ENCODE results near the gene SFXN3.

Gene SFXN3

DNA sequence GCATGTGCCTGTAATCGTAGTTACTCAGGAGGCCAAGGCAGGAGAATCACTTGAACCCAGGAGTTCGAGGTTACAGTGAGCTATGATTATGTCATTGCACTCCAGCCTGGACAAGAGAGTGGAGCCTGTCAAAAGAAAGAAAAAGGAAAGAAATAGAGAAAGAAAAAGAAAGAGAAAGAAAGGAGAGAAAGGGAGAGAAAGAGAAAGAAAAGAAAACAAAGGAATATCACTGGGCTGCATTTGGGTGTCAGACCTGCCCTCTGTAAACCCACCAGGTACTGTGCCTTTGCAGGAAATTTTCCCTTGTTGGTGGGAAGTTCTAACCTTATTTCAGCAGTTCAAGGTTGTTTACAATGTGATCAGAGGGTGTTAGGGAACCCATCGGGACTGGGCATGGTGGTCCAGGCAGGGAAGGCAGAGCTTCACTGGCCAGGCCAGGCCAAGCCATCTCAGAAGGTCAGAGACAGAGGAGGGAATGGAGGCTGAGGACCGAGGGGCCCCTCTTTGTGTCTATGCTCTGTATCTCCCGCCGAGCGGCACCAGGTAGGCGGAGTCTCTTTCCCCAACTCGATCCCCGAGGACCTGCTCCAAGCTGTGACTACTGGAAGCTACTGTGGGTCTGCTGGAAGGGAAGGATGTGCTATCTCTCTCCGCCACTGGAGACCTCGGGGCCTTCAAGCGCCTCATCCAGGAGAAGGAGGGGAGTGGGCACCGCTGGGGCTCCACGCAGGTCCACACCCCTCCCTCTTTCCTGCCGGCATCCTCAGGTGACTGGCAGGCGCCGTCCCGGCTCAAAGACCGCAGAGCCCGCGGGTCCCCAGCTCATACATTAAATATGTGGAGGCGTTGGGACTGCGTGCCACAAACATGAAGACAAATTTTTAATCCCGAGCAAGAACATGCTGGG, 15.6 kb downstream of the SFXN3 start:
- Histone ChIP-seq H3K4me2 (ENCODE audit: insufficient read depth, low read length, poor library complexity, severe bottlenecking) (no peak overlapping the region), H4K8ac (ENCODE audit: low read depth, low read length) (no peak overlapping the region), H3K23ac (ENCODE audit: low read depth, low read length, poor library complexity) (no peak overlapping the region), H4K91ac (ENCODE audit: low read depth, low read length, poor library complexity) (no peak overlapping the region), H3K4me1 (ENCODE audit: control insufficient read depth in 2 of 2, insufficient read depth in 1 of 2, low read depth in 1 of 2, low read length in 2 of 2) (peaks cover 18 to 20% of the 10 kb centered on the region in 2 donors), H3K4ac (ENCODE audit: low read length) (no peak overlapping the region), H3K18ac (ENCODE audit: low read length) (peak overlapping the region; percentile 63), H3K9me3 (replicated peaks in 1 of 2; ENCODE audit: control insufficient read depth in 2 of 2, insufficient read depth in 1 of 2, low read depth in 1 of 2, low read length in 2 of 2) (no peaks in the 10 kb centered on the region), H2BK15ac (ENCODE audit: low read length) (no peak overlapping the region), H2BK12ac (ENCODE audit: low read length) (no peak overlapping the region), H3K79me1 (ENCODE audit: low read depth, low read length) (no peaks in the 10 kb centered on the region), H2AK5ac (ENCODE audit: low read depth, low read length) (no peak overlapping the region), H2BK120ac (ENCODE audit: low read depth, low read length) (no peak overlapping the region), H3K9ac (ENCODE audit: low read depth, low read length, poor library complexity) (no peak overlapping the region), H2AFZ (ENCODE audit: low read length) (peak overlapping the region; percentile 78), H3K36me3 (replicated peaks in 1 of 2; ENCODE audit: control insufficient read depth in 2 of 2, insufficient read depth in 2 of 2, low read length in 2 of 2) (no peaks in the 10 kb centered on the region), H3K4me3 (ENCODE audit: low read length in 2 of 2) (peak overlapping the region in 1 of 2 donors; percentile 32), H2BK5ac (ENCODE audit: low read length) (no peak overlapping the region), H3K27ac (replicated peaks; ENCODE audit: low read length) (no peak overlapping the region), H3K14ac (ENCODE audit: low read length) (no peak overlapping the region), H3K27me3 (ENCODE audit: control insufficient read depth in 3 of 3, insufficient read depth in 3 of 3, low read depth in 1 of 3, low read length in 3 of 3) (peaks cover 0 to 66% (median 27%) of the 10 kb centered on the region in 3 experiments)
- WGBS, 2 donors (ENCODE audit: extremely low coverage in 2 of 2, insufficient read length in 2 of 2, insufficient replicate concordance in 1 of 2): no CpG with 5 or more reads among the region's 25 CpGs
- no peak for DNase-seq (ENCODE audit: low spot score)

DNA sequence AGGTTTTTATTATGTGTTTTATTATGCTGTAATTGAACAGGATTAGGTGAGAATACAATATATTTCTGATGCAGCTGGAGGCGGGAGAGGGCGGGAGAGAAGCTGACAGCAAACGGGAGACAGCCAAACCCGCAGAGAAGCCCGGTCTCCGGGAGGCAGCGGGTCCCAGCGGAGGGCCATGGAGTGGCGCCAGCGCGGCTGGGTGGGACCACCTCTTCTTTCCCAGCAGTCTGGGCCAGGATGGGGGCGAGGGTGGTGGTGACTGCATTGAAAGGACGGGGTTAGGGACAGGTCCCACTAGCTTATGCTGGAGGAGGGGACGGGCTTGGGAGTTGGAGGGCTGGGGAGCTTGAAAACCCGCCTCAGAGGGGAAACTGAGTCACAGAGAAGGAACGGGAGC, 16.2 kb downstream of the SFXN3 start:
- Histone ChIP-seq H3K9me3 (replicated peaks in 1 of 2; ENCODE audit: control insufficient read depth in 2 of 2, insufficient read depth in 1 of 2, low read depth in 1 of 2, low read length in 2 of 2) (no peaks in the 10 kb centered on the region), H3K4me3 (ENCODE audit: low read length in 2 of 2) (no peak overlapping the region), H2BK15ac (ENCODE audit: low read length) (no peak overlapping the region), H4K8ac (ENCODE audit: low read depth, low read length) (no peak overlapping the region), H3K36me3 (replicated peaks in 1 of 2; ENCODE audit: control insufficient read depth in 2 of 2, insufficient read depth in 2 of 2, low read length in 2 of 2) (peaks cover 0 to 2% of the 10 kb centered on the region in 2 donors), H2AFZ (ENCODE audit: low read length) (peak overlapping the region; percentile 78), H4K91ac (ENCODE audit: low read depth, low read length, poor library complexity) (no peak overlapping the region), H3K27me3 (ENCODE audit: control insufficient read depth in 3 of 3, insufficient read depth in 3 of 3, low read depth in 1 of 3, low read length in 3 of 3) (peaks cover 0 to 68% (median 27%) of the 10 kb centered on the region in 3 experiments), H3K23ac (ENCODE audit: low read depth, low read length, poor library complexity) (no peak overlapping the region), H3K4me2 (ENCODE audit: insufficient read depth, low read length, poor library complexity, severe bottlenecking) (no peak overlapping the region), H3K9ac (ENCODE audit: low read depth, low read length, poor library complexity) (peak overlapping the region; percentile 74), H3K4me1 (ENCODE audit: control insufficient read depth in 2 of 2, insufficient read depth in 1 of 2, low read depth in 1 of 2, low read length in 2 of 2) (peaks cover 14 to 18% of the 10 kb centered on the region in 2 donors), H3K18ac (ENCODE audit: low read length) (peak overlapping the region; percentile 9), H3K79me1 (ENCODE audit: low read depth, low read length) (no peaks in the 10 kb centered on the region), H2BK5ac (ENCODE audit: low read length) (no peak overlapping the region), H3K27ac (replicated peaks; ENCODE audit: low read length) (no peak overlapping the region), H3K4ac (ENCODE audit: low read length) (no peak overlapping the region), H3K14ac (ENCODE audit: low read length) (no peak overlapping the region), H2BK12ac (ENCODE audit: low read length) (no peak overlapping the region), H2BK120ac (ENCODE audit: low read depth, low read length) (no peak overlapping the region), H2AK5ac (ENCODE audit: low read depth, low read length) (no peak overlapping the region)
- DNase-seq (ENCODE audit: low spot score): no peak
- no CpG with 5 or more reads among the region's 16 CpGs for WGBS, 2 donors (ENCODE audit: extremely low coverage in 2 of 2, insufficient read length in 2 of 2, insufficient replicate concordance in 1 of 2)

DNA sequence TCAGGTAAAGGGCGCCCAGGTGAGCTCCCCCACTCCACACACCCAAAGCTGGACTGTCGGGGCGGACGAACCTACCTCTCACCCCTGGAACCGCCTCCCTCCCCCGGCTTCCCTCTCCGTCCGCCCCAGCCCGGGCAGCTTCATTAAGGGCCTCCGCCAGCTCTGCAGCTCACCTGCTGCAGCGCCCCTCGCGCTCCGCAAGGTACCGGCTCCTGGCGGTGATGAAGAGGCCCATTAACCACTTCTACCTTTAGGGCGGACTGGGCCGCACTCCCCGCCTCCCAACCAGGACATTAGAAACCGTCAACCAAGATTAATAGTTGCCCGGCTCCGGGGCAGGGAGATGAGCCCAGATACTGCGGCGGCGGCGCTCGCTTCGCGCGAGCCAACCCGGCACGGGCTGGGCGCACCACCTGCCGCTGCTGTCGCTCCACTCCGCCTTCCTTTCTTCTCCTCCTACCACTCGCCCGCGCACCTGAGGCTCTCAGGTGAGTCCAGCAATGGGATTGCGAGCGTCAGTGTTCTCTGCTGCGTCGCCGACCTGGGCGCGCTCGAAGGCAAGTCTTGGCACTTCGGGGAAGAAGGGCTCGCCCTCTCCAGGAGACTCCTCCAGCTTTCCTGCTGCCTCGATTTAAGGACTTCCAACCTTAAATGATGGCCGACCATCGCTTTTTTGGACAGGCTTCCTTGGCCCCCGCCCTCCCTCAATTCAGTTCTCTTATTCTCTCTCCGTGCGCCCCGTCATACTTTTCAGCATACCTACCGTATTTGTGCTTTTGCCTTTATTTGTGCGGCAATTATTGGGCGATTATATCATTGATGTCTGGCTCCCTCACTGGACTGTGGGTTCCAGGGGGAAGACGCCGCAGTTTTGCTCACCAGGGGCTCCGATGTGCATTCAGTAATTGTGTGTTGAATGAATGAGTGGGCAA, 17.2 kb downstream of the SFXN3 start:
- Histone ChIP-seq H3K14ac (ENCODE audit: low read length) (no peak overlapping the region), H3K4me3 (ENCODE audit: low read length in 2 of 2) (no peak overlapping the region), H3K23ac (ENCODE audit: low read depth, low read length, poor library complexity) (no peak overlapping the region), H4K91ac (ENCODE audit: low read depth, low read length, poor library complexity) (no peak overlapping the region), H2AFZ (ENCODE audit: low read length) (no peak overlapping the region), H3K27me3 (ENCODE audit: control insufficient read depth in 3 of 3, insufficient read depth in 3 of 3, low read depth in 1 of 3, low read length in 3 of 3) (peaks cover 0 to 68% (median 27%) of the 10 kb centered on the region in 3 experiments), H2BK12ac (ENCODE audit: low read length) (no peak overlapping the region), H3K4me2 (ENCODE audit: insufficient read depth, low read length, poor library complexity, severe bottlenecking) (no peak overlapping the region), H4K8ac (ENCODE audit: low read depth, low read length) (no peak overlapping the region), H3K9me3 (replicated peaks in 1 of 2; ENCODE audit: control insufficient read depth in 2 of 2, insufficient read depth in 1 of 2, low read depth in 1 of 2, low read length in 2 of 2) (no peaks in the 10 kb centered on the region), H2AK5ac (ENCODE audit: low read depth, low read length) (no peak overlapping the region), H3K9ac (ENCODE audit: low read depth, low read length, poor library complexity) (peak overlapping the region; percentile 76), H2BK15ac (ENCODE audit: low read length) (no peak overlapping the region), H3K4ac (ENCODE audit: low read length) (no peak overlapping the region), H2BK120ac (ENCODE audit: low read depth, low read length) (no peak overlapping the region), H2BK5ac (ENCODE audit: low read length) (no peak overlapping the region), H3K27ac (replicated peaks; ENCODE audit: low read length) (no peak overlapping the region), H3K18ac (ENCODE audit: low read length) (peak overlapping the region; percentile 54), H3K36me3 (replicated peaks in 1 of 2; ENCODE audit: control insufficient read depth in 2 of 2, insufficient read depth in 2 of 2, low read length in 2 of 2) (peaks cover 0 to 2% of the 10 kb centered on the region in 2 donors), H3K79me1 (ENCODE audit: low read depth, low read length) (no peaks in the 10 kb centered on the region), H3K4me1 (ENCODE audit: control insufficient read depth in 2 of 2, insufficient read depth in 1 of 2, low read depth in 1 of 2, low read length in 2 of 2) (peaks cover 11 to 15% of the 10 kb centered on the region in 2 donors)
- DNase-seq (ENCODE audit: low spot score): no peak
- WGBS, 2 donors (ENCODE audit: extremely low coverage in 2 of 2, insufficient read length in 2 of 2, insufficient replicate concordance in 1 of 2): no CpG with 5 or more reads among the region's 62 CpGs

Measured in neuronal stem cell (in vitro differentiated cells).